ENCODE data around the gene SRGAP3. TPM values are rescaled to one million over a fixed set of nuclear protein-coding genes. Genes with fewer than 3 reads are reported as not detected.

Gene SRGAP3
- polyA plus RNA-seq, 3 donors = 0.27 to 1.3 (median 0.87) TPM

DNA sequence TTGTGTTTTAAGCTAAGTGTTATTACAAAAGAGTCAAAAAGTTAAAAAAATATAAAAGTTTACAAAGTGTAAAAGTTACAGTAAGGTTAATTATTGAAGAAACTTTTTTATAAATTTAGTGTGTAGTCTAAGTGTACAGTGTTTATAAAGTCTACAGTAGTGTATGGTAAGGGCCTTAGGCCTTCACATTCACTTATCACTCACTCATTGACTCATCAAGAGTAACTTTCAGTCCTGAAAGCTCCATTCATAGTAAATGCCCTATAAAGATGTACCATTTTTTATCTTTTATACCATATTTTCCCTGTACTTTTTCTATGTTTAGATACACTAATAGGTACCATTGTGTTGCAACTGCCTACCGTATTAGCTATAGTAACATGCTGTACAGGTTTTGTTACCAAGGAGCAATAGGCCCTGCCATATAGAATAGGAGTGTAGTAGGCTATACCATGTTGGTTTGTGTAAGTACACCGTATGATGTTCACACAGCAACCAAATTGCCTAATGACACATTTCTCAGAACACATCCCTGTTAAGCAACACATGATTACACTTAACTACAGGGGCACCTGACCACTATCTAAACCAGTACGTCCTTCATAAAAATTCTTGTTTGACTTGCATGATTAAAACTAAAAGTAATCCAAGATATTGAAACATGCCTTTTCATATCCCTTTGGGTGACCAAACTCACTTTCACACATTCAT lies 303.4 kb downstream of the SRGAP3 start:
- TF ChIP-seq, protein P1, sequence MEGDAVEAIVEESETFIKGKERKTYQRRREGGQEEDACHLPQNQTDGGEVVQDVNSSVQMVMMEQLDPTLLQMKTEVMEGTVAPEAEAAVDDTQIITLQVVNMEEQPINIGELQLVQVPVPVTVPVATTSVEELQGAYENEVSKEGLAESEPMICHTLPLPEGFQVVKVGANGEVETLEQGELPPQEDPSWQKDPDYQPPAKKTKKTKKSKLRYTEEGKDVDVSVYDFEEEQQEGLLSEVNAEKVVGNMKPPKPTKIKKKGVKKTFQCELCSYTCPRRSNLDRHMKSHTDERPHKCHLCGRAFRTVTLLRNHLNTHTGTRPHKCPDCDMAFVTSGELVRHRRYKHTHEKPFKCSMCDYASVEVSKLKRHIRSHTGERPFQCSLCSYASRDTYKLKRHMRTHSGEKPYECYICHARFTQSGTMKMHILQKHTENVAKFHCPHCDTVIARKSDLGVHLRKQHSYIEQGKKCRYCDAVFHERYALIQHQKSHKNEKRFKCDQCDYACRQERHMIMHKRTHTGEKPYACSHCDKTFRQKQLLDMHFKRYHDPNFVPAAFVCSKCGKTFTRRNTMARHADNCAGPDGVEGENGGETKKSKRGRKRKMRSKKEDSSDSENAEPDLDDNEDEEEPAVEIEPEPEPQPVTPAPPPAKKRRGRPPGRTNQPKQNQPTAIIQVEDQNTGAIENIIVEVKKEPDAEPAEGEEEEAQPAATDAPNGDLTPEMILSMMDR (IDR thresholded peaks at IDR 0.05) = no peak
- no CpG with 5 or more reads among the region's 3 CpGs for WGBS (ENCODE audit: insufficient coverage)
- Histone ChIP-seq H2AFZ (ENCODE audit: insufficient read depth, low read depth, low read length, poor library complexity, severe bottlenecking) (no peak overlapping the region), H3K9ac (ENCODE audit: insufficient read depth, low read length, poor library complexity, severe bottlenecking) (no peak overlapping the region), H3K4me2 (replicated peaks; ENCODE audit: extremely low read depth, low read length, poor library complexity, severe bottlenecking) (no peak overlapping the region), H3K4me1 (ENCODE audit: control insufficient read depth in 1 of 2, insufficient read depth in 2 of 2, low read length in 2 of 2) (no peaks in the 10 kb centered on the region), H3K27me3 (ENCODE audit: control insufficient read depth in 2 of 2, insufficient read depth in 2 of 2, low read length in 2 of 2) (no peaks in the 10 kb centered on the region), H3K27ac (ENCODE audit: low read depth in 1 of 2, low read length in 2 of 2) (no peak overlapping the region), H3K9me3 (replicated peaks in 1 of 2; ENCODE audit: control insufficient read depth in 1 of 2, insufficient read depth in 1 of 2, low read length in 2 of 2) (no peaks in the 10 kb centered on the region), H4K20me1 (ENCODE audit: insufficient read depth, low read length) (no peaks in the 10 kb centered on the region), H3K4me3 (replicated peaks in 1 of 3; ENCODE audit: low read depth in 2 of 3, low read length in 3 of 3) (no peak overlapping the region), H3K79me2 (ENCODE audit: insufficient read depth, low read length) (peaks cover 10% of the 10 kb centered on the region), H3K36me3 (replicated peaks in 1 of 2; ENCODE audit: control insufficient read depth in 1 of 2, insufficient read depth in 2 of 2, low read length in 2 of 2) (peaks cover 15 to 65% of the 10 kb centered on the region in 2 donors)
- no peak overlapping the region for H3K4me3 Mint-ChIP-seq
- no peaks in the 10 kb centered on the region for H3K4me1 Mint-ChIP-seq
- intact Hi-C loops (cut with micrococcal nuclease) = no loop called here
- peaks cover 0 to 12% (median 9%) of the 10 kb centered on the region in 7 donors for H3K9me3 Mint-ChIP-seq
- peaks cover 0 to 2% (median 0%) of the 10 kb centered on the region in 3 donors for H3K27me3 Mint-ChIP-seq (ENCODE audit: low read depth in 3 of 3)
- no peak for DNase-seq
- H3K36me3 Mint-ChIP-seq = peaks cover 48 to 50% of the 10 kb centered on the region in 2 donors
- H3K27ac Mint-ChIP-seq = no peak overlapping the region

DNA sequence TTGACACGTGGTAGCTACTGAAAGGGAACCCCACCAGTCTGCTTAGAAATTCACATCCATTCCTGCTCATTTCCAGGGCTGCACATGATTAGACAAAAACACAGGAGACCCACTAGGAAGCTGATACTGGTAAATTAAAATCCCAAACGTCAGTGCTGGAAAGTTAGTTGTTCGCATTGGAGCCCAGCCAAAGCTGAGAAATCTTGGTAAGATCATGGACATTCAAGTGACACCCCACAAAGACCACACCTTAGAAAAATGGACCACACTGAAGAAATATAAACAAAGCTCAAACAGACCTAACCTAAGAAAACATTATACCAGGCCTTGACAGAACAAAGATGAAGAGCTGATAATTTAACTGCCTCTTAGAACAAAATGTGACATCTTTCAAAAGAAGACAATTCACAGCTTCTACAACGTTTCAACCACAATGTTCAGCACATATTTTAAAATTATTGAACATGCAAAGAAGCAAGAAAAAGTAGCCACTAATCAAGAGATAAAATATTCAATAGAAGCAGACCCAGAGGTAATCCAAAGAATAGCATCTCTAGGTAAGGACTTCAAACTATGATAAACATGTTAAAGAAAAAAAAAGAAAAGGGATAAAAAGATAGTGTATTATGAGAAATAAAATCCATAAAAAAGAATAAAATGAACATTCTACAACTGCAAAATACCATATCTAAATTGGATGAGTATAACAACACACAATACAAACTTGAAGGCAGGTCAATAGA lies 306.5 kb downstream of the SRGAP3 start:
- H3K4me1 Mint-ChIP-seq = no peaks in the 10 kb centered on the region
- H3K36me3 ChIP-seq (replicated peaks in 1 of 2; ENCODE audit: control insufficient read depth in 1 of 2, insufficient read depth in 2 of 2, low read length in 2 of 2) = peaks cover 25 to 87% of the 10 kb centered on the region in 2 donors

More for the DNA sequence above, 306.5 kb downstream of the SRGAP3 start:
- Histone ChIP-seq H4K20me1 (ENCODE audit: insufficient read depth, low read length) (no peaks in the 10 kb centered on the region), H3K4me1 (ENCODE audit: control insufficient read depth in 1 of 2, insufficient read depth in 2 of 2, low read length in 2 of 2) (no peaks in the 10 kb centered on the region), H3K9ac (ENCODE audit: insufficient read depth, low read length, poor library complexity, severe bottlenecking) (no peak overlapping the region), H3K79me2 (ENCODE audit: insufficient read depth, low read length) (no peaks in the 10 kb centered on the region), H3K4me3 (replicated peaks in 1 of 3; ENCODE audit: low read depth in 2 of 3, low read length in 3 of 3) (no peak overlapping the region), H3K9me3 (replicated peaks in 1 of 2; ENCODE audit: control insufficient read depth in 1 of 2, insufficient read depth in 1 of 2, low read length in 2 of 2) (no peaks in the 10 kb centered on the region), H3K27ac (ENCODE audit: low read depth in 1 of 2, low read length in 2 of 2) (no peak overlapping the region), H3K4me2 (replicated peaks; ENCODE audit: extremely low read depth, low read length, poor library complexity, severe bottlenecking) (no peak overlapping the region), H2AFZ (ENCODE audit: insufficient read depth, low read depth, low read length, poor library complexity, severe bottlenecking) (no peak overlapping the region), H3K27me3 (ENCODE audit: control insufficient read depth in 2 of 2, insufficient read depth in 2 of 2, low read length in 2 of 2) (no peaks in the 10 kb centered on the region)
- peak overlapping the region in 1 of 7 donors; percentile 28 for H3K27ac Mint-ChIP-seq
- TF ChIP-seq, protein P1 (IDR thresholded peaks at IDR 0.05) = no peak
- no peak overlapping the region for H3K4me3 Mint-ChIP-seq
- intact Hi-C loops (cut with micrococcal nuclease) = no loop called here
- WGBS (ENCODE audit: insufficient coverage) = 100% methylated on average over 2 of the region's 4 CpGs
- H3K27me3 Mint-ChIP-seq (ENCODE audit: low read depth in 3 of 3) = peaks cover 0 to 2% (median 0%) of the 10 kb centered on the region in 3 donors
- peaks cover 67 to 68% of the 10 kb centered on the region in 2 donors for H3K36me3 Mint-ChIP-seq
- no peak for DNase-seq
- H3K9me3 Mint-ChIP-seq = peaks cover 0 to 12% (median 8%) of the 10 kb centered on the region in 7 donors

All from CD14-positive monocyte (primary cell).